WTC11 (cell line): ENCODE measurements around the gene GLMN. TPM values are rescaled to one million over a fixed set of nuclear protein-coding genes. Genes with fewer than 3 reads are reported as not detected.

Source experiments
- ATAC-seq: fragments of 200-7000 bp; cut with Tn5 transposase; 2 replicates; pipeline ENCODE4 v1.10.0; 2021; ENCODE audit warnings: mild to moderate bottlenecking, moderate library complexity
- CTCF ChIA-PET: fragments of 300-600 bp; sonication (Branson Sonifier 250); formaldehyde crosslinking; loops from one replicate; lab custom pipeline; 2021; ENCODE audit warnings: antibody characterized with exemption; lab: Charles Lee
- POLR2A ChIA-PET: fragments of 350-600 bp; sonication (Branson Sonifier 250); formaldehyde crosslinking; loops from one replicate; lab custom pipeline; 2021; ENCODE audit warnings: antibody characterized with exemption; lab: Charles Lee
- DNase-seq: peaks from one replicate; pipeline ENCODE4 v3.0.0; 2021; ENCODE audit warnings: low spot score
- H3K27ac Mint-ChIP-seq: 2 replicates; pipeline ENCODE4 v1.8.0; 2021; ENCODE audit warnings: mixed read lengths
- H3K27me3 Mint-ChIP-seq: 2 replicates; pipeline ENCODE4 v1.8.0; 2021; ENCODE audit warnings: low read depth, mild to moderate bottlenecking, moderate library complexity, mixed read lengths
- H3K36me3 Mint-ChIP-seq: 2 replicates; pipeline ENCODE4 v1.8.0; 2021; ENCODE audit warnings: mixed read lengths
- H3K4me1 Mint-ChIP-seq: 2 replicates; pipeline ENCODE4 v1.8.0; 2022; ENCODE audit warnings: mixed read lengths
- H3K4me3 Mint-ChIP-seq: 2 replicates; pipeline ENCODE4 v1.8.0; 2021; ENCODE audit warnings: mild to moderate bottlenecking, moderate library complexity, mixed read lengths
- H3K9me3 Mint-ChIP-seq: 2 replicates; pipeline ENCODE4 v1.8.0; 2021; ENCODE audit warnings: mixed read lengths
- ATF3 ChIP-seq: sonication (generic); formaldehyde crosslinking; conservative IDR thresholded peaks from 2 replicates; pipeline ENCODE4 v1.8.1; 2022; ENCODE audit warnings: mild to moderate bottlenecking, missing genetic modification reagents
- CREM ChIP-seq: sonication (generic); formaldehyde crosslinking; IDR thresholded peaks from 2 replicates; pipeline ENCODE4 v1.8.1; 2022; ENCODE audit warnings: mild to moderate bottlenecking, missing genetic modification reagents, moderate library complexity
- CTCF ChIP-seq: fragments of 200-600 bp; IDR thresholded peaks from 2 replicates; pipeline ENCODE4 v1.8.0; 2022; ENCODE audit warnings: antibody characterized with exemption
- FOXJ3 ChIP-seq: sonication (generic); formaldehyde crosslinking; IDR thresholded peaks from 2 replicates; pipeline ENCODE4 v1.9.0; 2021; ENCODE audit warnings: missing genetic modification reagents, mild to moderate bottlenecking, borderline replicate concordance
- FOXK1 ChIP-seq: sonication (generic); formaldehyde crosslinking; IDR thresholded peaks from 2 replicates; pipeline ENCODE4 v1.8.0; 2022; ENCODE audit warnings: mild to moderate bottlenecking, moderate library complexity, missing genetic modification reagents
- FOXP1 ChIP-seq: sonication (generic); formaldehyde crosslinking; IDR thresholded peaks from 2 replicates; pipeline ENCODE4 v1.8.0; 2022; ENCODE audit warnings: missing genetic modification reagents, mild to moderate bottlenecking, moderate library complexity, borderline replicate concordance
- IRF1 ChIP-seq: sonication (generic); formaldehyde crosslinking; IDR thresholded peaks from 2 replicates; pipeline ENCODE4 v1.8.0; 2023; ENCODE audit warnings: missing genetic modification reagents
- JAZF1 ChIP-seq: fragments of 250-450 bp; sonication (Bioruptor Pico); IDR thresholded peaks from 2 replicates; pipeline ENCODE4 v1.9.0; 2021; ENCODE audit warnings: moderate library complexity, mild to moderate bottlenecking, inconsistent platforms
- NFE2L1 ChIP-seq: sonication (generic); formaldehyde crosslinking; IDR thresholded peaks from 2 replicates; pipeline ENCODE4 v1.8.1; 2023; ENCODE audit warnings: missing genetic modification reagents
- NFYB ChIP-seq: sonication (generic); formaldehyde crosslinking; conservative IDR thresholded peaks from 2 replicates; pipeline ENCODE4 v1.8.0; 2022; ENCODE audit warnings: low read depth, missing genetic modification reagents
- NR2C2 ChIP-seq: sonication (generic); formaldehyde crosslinking; IDR thresholded peaks from 2 replicates; pipeline ENCODE4 v1.8.0; 2022; ENCODE audit warnings: mild to moderate bottlenecking, missing genetic modification reagents
- RELA ChIP-seq: sonication (generic); formaldehyde crosslinking; IDR thresholded peaks from 2 replicates; pipeline ENCODE4 v1.8.1; 2022; ENCODE audit warnings: missing genetic modification reagents, mild to moderate bottlenecking, borderline replicate concordance
- SOX15 ChIP-seq: fragments of 250-450 bp; sonication (Bioruptor Pico); IDR thresholded peaks from 2 replicates; pipeline ENCODE4 v1.9.0; 2021; ENCODE audit warnings: mild to moderate bottlenecking
- USF1 ChIP-seq: sonication (generic); formaldehyde crosslinking; IDR thresholded peaks from 2 replicates; pipeline ENCODE4 v1.8.0; 2022; ENCODE audit warnings: mild to moderate bottlenecking, missing genetic modification reagents
- ZNF138 ChIP-seq: sonication (generic); formaldehyde crosslinking; conservative IDR thresholded peaks from 2 replicates; pipeline ENCODE4 v1.8.1; 2022; ENCODE audit warnings: mild to moderate bottlenecking, moderate library complexity, missing genetic modification reagents
- ZNF219 ChIP-seq: sonication (generic); formaldehyde crosslinking; IDR thresholded peaks from 2 replicates; pipeline ENCODE4 v1.8.0; 2023; ENCODE audit warnings: missing genetic modification reagents, mild to moderate bottlenecking, borderline replicate concordance
- ZNF423 ChIP-seq: fragments of 250-450 bp; sonication (Bioruptor Pico); IDR thresholded peaks from 2 replicates; pipeline ENCODE4 v2.1.2; 2022; ENCODE audit warnings: mild to moderate bottlenecking, moderate library complexity
- total RNA-seq: library from RNA; stranded (reverse); gene quantifications from 3 replicates; pipeline ENCODE4 v1.2.3, GENCODE V29; 2021

The GLMN gene
- total RNA-seq, 1 experiment from 2014 or later, result 20.9 TPM

- H3K27me3 Mint-ChIP-seq, result no peaks in the 10 kb centered on the region
- POLR2A ChIA-PET, result no interaction called here
Measured at GRCh38 chr1:92230736-92231135, 68.1 kb downstream of the GLMN start.

GRCh38 chr1:92228401-92228800 is 70.4 kb downstream of the GLMN start:
- H3K27me3 Mint-ChIP-seq, result no peaks in the 10 kb centered on the region
- CTCF ChIA-PET, result no interaction called here
- no peak overlapping the region for H3K27ac Mint-ChIP-seq
- TF ChIP-seq IRF1 (no peak), SOX15 (CRISPR knock-in tag) (no peak), NFE2L1 (CRISPR knock-in tag) (no peak), FOXJ3 (CRISPR knock-in tag) (no peak), JAZF1 (no peak), ZNF423 (CRISPR knock-in tag) (no peak), FOXP1 (CRISPR knock-in tag) (no peak)
- H3K4me1 Mint-ChIP-seq, result peaks cover 9% of the 10 kb centered on the region
- no peaks in the 10 kb centered on the region for H3K9me3 Mint-ChIP-seq
- DNase-seq, result no peak
- H3K36me3 Mint-ChIP-seq, result no peaks in the 10 kb centered on the region
- ATAC-seq, result no peak
- POLR2A ChIA-PET, result no interaction called here
- no peak overlapping the region for H3K4me3 Mint-ChIP-seq

More at GRCh38 chr1:92230736-92231135, 68.1 kb downstream of the GLMN start:
- CTCF ChIA-PET, result no interaction called here
- DNase-seq, result no peak
- no peaks in the 10 kb centered on the region for H3K9me3 Mint-ChIP-seq
- H3K4me3 Mint-ChIP-seq, result no peak overlapping the region
- TF ChIP-seq ATF3 (CRISPR knock-in tag) (no peak), IRF1 (no peak), NFE2L1 (CRISPR knock-in tag) (no peak), FOXK1 (no peak), RELA (no peak), NR2C2 (CRISPR knock-in tag) (no peak)
- peaks cover 9% of the 10 kb centered on the region for H3K4me1 Mint-ChIP-seq
- ATAC-seq, result no peak
- H3K27ac Mint-ChIP-seq, result no peak overlapping the region
- no peaks in the 10 kb centered on the region for H3K36me3 Mint-ChIP-seq

GRCh38 chr1:92219028-92219427 is 79.8 kb downstream of the GLMN start:
- no peak for TF ChIP-seq NFYB (CRISPR knock-in tag)
- DNase-seq (no peak), ATAC-seq (no peak)
- H3K4me3 Mint-ChIP-seq, result no peak overlapping the region
- H3K4me1 Mint-ChIP-seq, result peaks cover 7% of the 10 kb centered on the region
- CTCF ChIA-PET, result no interaction called here
- no peaks in the 10 kb centered on the region for H3K36me3 Mint-ChIP-seq
- H3K9me3 Mint-ChIP-seq, result peaks cover 6% of the 10 kb centered on the region
- POLR2A ChIA-PET, result interaction anchor here (0.6 kb wide), 1 partner anchor 76 kb away, joined by 6 read pairs; no protein-coding TSS in a partner anchor
- H3K27ac Mint-ChIP-seq, result no peak overlapping the region
- no peaks in the 10 kb centered on the region for H3K27me3 Mint-ChIP-seq

- Mint-ChIP-seq H3K9me3 (peaks cover 6% of the 10 kb centered on the region), H3K4me1 (peaks cover 7% of the 10 kb centered on the region)
- TF ChIP-seq CTCF, result no peak
- TF ChIP-seq USF1 (CRISPR knock-in tag), result no peak
- TF ChIP-seq CREM, result no peak
- no peak for TF ChIP-seq ZNF219 (CRISPR knock-in tag)
- TF ChIP-seq ZNF138 (CRISPR knock-in tag), result no peak
- TF ChIP-seq, all 79 proteins: peak for 0
- ChIA-PET POLR2A (no interaction called here), CTCF (no interaction called here)
- no peak overlapping the region for H3K27ac Mint-ChIP-seq
- no peak overlapping the region for H3K4me3 Mint-ChIP-seq
- DNase-seq (no peak), ATAC-seq (peak; percentile 71)
- H3K27me3 Mint-ChIP-seq, result no peaks in the 10 kb centered on the region
- no peaks in the 10 kb centered on the region for H3K36me3 Mint-ChIP-seq
Measured at GRCh38 chr1:92218559-92218958, 80.2 kb downstream of the GLMN start.
